Natural killer cell (primary cell): ENCODE results near the gene PLSCR3. TPM values are rescaled to one million over a fixed set of nuclear protein-coding genes. Genes with fewer than 3 reads are reported as not detected.
A peak's percentile ranks its signal among the peaks of the same experiment; 100 is the strongest.

Source experiments
- ATAC-seq, 3 donors: fragments of 150-1000 bp in 2 of 3; fragments of 200-7000 bp in 1 of 3; cut with Tn5 transposase; 1 replicate in 1 of 3; 2 replicates in 2 of 3; pipeline ENCODE4 v1.10.0; 2021; ENCODE audit warnings: mild to moderate bottlenecking in 2 of 3, moderate library complexity in 2 of 3
- DNase-seq, 2 donors: peaks; one replicate each; pipeline versions ENCODE4 v3.0.0 to v3.0.0-alpha.2; 2013 to 2021; ENCODE audit warnings: mixed read lengths in 1 of 2
- H3K27ac ChIP-seq: one replicate; pipeline ENCODE4 v1.5.1; 2013; ENCODE audit warnings: mild to moderate bottlenecking, low read length
- H3K27me3 ChIP-seq: one replicate; pipeline ENCODE4 v1.6.1; 2013; ENCODE audit warnings: low read length; ENCODE audit not compliant: control insufficient read depth, insufficient read depth
- H3K36me3 ChIP-seq: one replicate; pipeline ENCODE4 v1.6.1; 2013; ENCODE audit warnings: low read length; ENCODE audit not compliant: control insufficient read depth, insufficient read depth
- H3K4me1 ChIP-seq: one replicate; pipeline ENCODE4 v1.6.1; 2013; ENCODE audit warnings: low read length; ENCODE audit not compliant: control insufficient read depth, insufficient read depth
- H3K4me3 ChIP-seq: one replicate; pipeline ENCODE4 v1.5.1; 2013; ENCODE audit warnings: low read length
- H3K9me3 ChIP-seq: one replicate; pipeline ENCODE4 v1.6.1; 2013; ENCODE audit warnings: low read length; ENCODE audit not compliant: control insufficient read depth, insufficient read depth
- H3K27ac Mint-ChIP-seq, 2 donors: one replicate each; pipeline ENCODE4 v1.8.0; 2022; ENCODE audit warnings: mild to moderate bottlenecking in 2 of 2, mixed read lengths in 2 of 2, moderate library complexity in 1 of 2
- H3K27me3 Mint-ChIP-seq, 2 donors: one replicate each; pipeline ENCODE4 v1.8.0; 2022; ENCODE audit warnings: low read depth in 2 of 2, mixed read lengths in 2 of 2
- H3K36me3 Mint-ChIP-seq: one replicate; pipeline ENCODE4 v1.8.0; 2022; ENCODE audit warnings: mixed read lengths
- H3K4me1 Mint-ChIP-seq, 2 donors: one replicate each; pipeline ENCODE4 v1.8.0; 2022; ENCODE audit warnings: mixed read lengths in 2 of 2
- H3K4me3 Mint-ChIP-seq: one replicate; pipeline ENCODE4 v1.8.0; 2022; ENCODE audit warnings: mild to moderate bottlenecking, moderate library complexity, mixed read lengths
- H3K9me3 Mint-ChIP-seq, 2 donors: one replicate each; pipeline ENCODE4 v1.8.0; 2022; ENCODE audit warnings: mixed read lengths in 2 of 2
- WGBS: methylation state at CpG from one replicate; pipeline ENCODE4 v1.1.7; 2013; ENCODE audit warnings: missing lambda C conversion rate; ENCODE audit not compliant: insufficient coverage; 5-methylcytosine and 5-hydroxymethylcytosine counted together
- intact Hi-C: fragments of 100-400 bp; cut with micrococcal nuclease; formaldehyde crosslinking; loops from one replicate; pipeline ENCODE4 v1.14.2; 2022
- total RNA-seq, 4 donors: library from RNA; stranded (reverse); fragments of 120-200 nt in 1 of 4; gene quantifications; one replicate each; pipeline versions ENCODE4 v1.2.3 to v1.2.4, GENCODE V29; 2013 to 2022
- TF ChIP-seq, protein P1 (sequence below): fragments of 200-600 bp; IDR thresholded peaks from one replicate; pipeline ENCODE4 v1.8.0; 2022; ENCODE audit warnings: antibody characterized with exemption

The PLSCR3 gene
- total RNA-seq, 3 donors from 2014 or later (not counting 1 experiment from before 2014, with no cell fraction given): 38.2 to 57.8 (median 47.0) TPM

DNA sequence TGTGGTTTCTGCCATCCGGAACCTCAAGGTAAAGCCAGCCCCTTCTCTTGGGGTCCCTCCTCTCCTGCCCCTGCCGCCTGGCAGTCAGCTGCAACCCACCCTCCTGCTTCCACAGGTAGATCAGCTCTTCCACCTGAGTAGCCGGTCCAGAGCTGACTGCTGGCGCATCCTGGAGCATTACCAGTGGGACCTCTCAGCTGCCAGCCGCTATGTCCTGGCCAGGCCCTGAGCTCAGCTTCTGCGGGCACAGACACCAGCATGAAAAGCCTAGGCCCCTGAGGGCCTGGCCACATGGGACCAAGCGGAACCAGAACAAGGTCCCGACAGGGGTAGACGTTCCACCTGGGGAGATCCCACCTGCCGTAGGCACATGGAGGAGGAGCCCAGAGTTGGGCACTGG lies 5.5 kb downstream of the PLSCR3 start:
- no peak overlapping the region for H3K4me3 ChIP-seq
- no peaks in the 10 kb centered on the region for H3K9me3 ChIP-seq
- Mint-ChIP-seq H3K27me3 (no peaks in the 10 kb centered on the region), H3K4me3 (no peak overlapping the region), H3K9me3 (no peaks in the 10 kb centered on the region), H3K36me3 (no peaks in the 10 kb centered on the region), H3K4me1 (peaks cover 4 to 11% of the 10 kb centered on the region in 2 donors), H3K27ac (no peak overlapping the region)
- H3K27me3 ChIP-seq: no peaks in the 10 kb centered on the region
- DNase-seq (no peak), ATAC-seq (no peak)
- H3K27ac ChIP-seq: no peak overlapping the region
- intact Hi-C loops: no loop called here
- peaks cover 45% of the 10 kb centered on the region for H3K36me3 ChIP-seq
- H3K4me1 ChIP-seq: peaks cover 16% of the 10 kb centered on the region
- WGBS: 96% methylated on average over 10 of the region's 10 CpGs
- TF ChIP-seq, protein P1, sequence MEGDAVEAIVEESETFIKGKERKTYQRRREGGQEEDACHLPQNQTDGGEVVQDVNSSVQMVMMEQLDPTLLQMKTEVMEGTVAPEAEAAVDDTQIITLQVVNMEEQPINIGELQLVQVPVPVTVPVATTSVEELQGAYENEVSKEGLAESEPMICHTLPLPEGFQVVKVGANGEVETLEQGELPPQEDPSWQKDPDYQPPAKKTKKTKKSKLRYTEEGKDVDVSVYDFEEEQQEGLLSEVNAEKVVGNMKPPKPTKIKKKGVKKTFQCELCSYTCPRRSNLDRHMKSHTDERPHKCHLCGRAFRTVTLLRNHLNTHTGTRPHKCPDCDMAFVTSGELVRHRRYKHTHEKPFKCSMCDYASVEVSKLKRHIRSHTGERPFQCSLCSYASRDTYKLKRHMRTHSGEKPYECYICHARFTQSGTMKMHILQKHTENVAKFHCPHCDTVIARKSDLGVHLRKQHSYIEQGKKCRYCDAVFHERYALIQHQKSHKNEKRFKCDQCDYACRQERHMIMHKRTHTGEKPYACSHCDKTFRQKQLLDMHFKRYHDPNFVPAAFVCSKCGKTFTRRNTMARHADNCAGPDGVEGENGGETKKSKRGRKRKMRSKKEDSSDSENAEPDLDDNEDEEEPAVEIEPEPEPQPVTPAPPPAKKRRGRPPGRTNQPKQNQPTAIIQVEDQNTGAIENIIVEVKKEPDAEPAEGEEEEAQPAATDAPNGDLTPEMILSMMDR: no peak

DNA sequence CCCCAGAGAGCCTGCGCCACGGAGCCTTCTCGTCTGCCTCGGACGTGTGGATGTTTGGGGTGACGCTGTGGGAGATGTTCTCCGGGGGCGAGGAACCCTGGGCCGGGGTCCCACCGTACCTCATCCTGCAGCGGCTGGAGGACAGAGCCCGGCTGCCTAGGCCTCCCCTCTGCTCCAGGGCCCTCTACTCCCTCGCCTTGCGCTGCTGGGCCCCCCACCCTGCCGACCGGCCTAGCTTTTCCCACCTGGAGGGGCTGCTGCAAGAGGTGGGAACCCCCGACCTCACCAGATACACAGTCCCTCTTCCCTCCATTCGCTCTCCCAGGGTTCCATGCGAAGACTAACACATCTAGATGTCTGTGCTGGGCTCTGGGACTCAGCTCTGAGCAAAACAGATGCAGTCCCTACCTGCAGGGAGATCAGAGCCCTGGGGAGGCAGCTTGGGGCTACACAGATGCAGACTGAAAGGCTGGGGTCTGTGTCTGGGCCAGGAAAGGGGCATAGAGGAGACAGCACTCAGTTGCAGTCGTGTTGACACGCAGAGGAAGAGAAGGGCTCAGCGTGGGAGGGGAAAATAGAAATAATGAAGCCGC lies 9.7 kb downstream of the PLSCR3 start:
- H3K4me1 Mint-ChIP-seq: peaks cover 0 to 11% of the 10 kb centered on the region in 2 donors
- Histone ChIP-seq H3K27me3 (peaks cover 25% of the 10 kb centered on the region), H3K9me3 (no peaks in the 10 kb centered on the region), H3K27ac (peak overlapping the region; percentile 45), H3K4me1 (peaks cover 22% of the 10 kb centered on the region), H3K4me3 (peak overlapping the region; percentile 56), H3K36me3 (peaks cover 15% of the 10 kb centered on the region)
- peak overlapping the region; percentile 77 for H3K4me3 Mint-ChIP-seq
- H3K9me3 Mint-ChIP-seq: no peaks in the 10 kb centered on the region
- no peak for DNase-seq
- WGBS: 51% methylated on average over 23 of the region's 23 CpGs
- no peak for ATAC-seq
- TF ChIP-seq, protein P1: no peak
- peaks cover 2% of the 10 kb centered on the region for H3K36me3 Mint-ChIP-seq
- peaks cover 21 to 28% of the 10 kb centered on the region in 2 donors for H3K27me3 Mint-ChIP-seq
- intact Hi-C loops: no loop called here
- peak overlapping the region in 1 of 2 donors; percentile 60 for H3K27ac Mint-ChIP-seq

DNA sequence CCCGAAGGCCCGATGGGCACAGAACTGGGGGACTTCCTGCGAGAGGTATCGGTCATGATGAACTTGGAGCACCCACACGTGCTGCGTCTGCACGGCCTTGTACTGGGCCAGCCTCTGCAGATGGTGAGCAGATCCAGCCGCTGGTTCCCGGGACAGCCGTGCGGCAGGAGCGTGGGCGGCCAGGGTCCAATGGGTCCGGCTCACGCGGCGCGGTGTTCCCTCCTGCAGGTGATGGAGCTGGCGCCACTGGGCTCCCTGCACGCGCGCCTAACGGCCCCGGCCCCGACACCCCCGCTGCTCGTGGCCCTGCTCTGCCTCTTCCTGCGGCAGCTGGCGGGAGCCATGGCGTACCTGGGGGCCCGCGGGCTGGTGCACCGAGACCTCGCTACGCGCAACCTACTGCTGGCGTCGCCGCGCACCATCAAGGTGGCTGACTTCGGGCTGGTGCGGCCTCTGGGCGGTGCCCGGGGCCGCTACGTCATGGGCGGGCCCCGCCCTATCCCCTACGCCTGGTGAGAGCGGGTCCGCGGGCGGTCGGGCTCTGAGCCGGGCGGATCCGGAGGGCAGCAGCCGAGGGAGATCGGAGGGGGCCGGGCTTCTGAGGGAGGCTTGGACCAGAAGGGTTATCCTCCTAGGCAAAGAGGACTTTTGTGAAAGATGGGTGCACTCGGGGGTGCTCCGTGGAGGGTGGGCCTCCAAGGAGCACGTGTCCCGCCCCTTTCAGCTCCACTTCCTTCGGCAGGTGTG lies 10.4 kb downstream of the PLSCR3 start:
- peaks cover 0 to 11% of the 10 kb centered on the region in 2 donors for H3K4me1 Mint-ChIP-seq
- DNase-seq (peak; percentile 59 to 92), ATAC-seq (peak; percentile 91 to 97 (median 96))
- peak overlapping the region in 1 of 2 donors; percentile 60 for H3K27ac Mint-ChIP-seq
- WGBS: 10% methylated on average over 65 of the region's 65 CpGs
- H3K27me3 Mint-ChIP-seq: peaks cover 28 to 35% of the 10 kb centered on the region in 2 donors
- H3K9me3 ChIP-seq: no peaks in the 10 kb centered on the region
- TF ChIP-seq, protein P1: no peak
- H3K4me1 ChIP-seq: peaks cover 22% of the 10 kb centered on the region
- intact Hi-C loops: no loop called here
- H3K27me3 ChIP-seq: peaks cover 27% of the 10 kb centered on the region
- H3K36me3 ChIP-seq: peaks cover 8% of the 10 kb centered on the region
- peak overlapping the region; percentile 45 for H3K27ac ChIP-seq
- peak overlapping the region; percentile 56 for H3K4me3 ChIP-seq
- H3K4me3 Mint-ChIP-seq: peak overlapping the region; percentile 77
- no peaks in the 10 kb centered on the region for H3K9me3 Mint-ChIP-seq
- peaks cover 9% of the 10 kb centered on the region for H3K36me3 Mint-ChIP-seq
